ENCODE measurements around the gene NPTN.

DNA sequence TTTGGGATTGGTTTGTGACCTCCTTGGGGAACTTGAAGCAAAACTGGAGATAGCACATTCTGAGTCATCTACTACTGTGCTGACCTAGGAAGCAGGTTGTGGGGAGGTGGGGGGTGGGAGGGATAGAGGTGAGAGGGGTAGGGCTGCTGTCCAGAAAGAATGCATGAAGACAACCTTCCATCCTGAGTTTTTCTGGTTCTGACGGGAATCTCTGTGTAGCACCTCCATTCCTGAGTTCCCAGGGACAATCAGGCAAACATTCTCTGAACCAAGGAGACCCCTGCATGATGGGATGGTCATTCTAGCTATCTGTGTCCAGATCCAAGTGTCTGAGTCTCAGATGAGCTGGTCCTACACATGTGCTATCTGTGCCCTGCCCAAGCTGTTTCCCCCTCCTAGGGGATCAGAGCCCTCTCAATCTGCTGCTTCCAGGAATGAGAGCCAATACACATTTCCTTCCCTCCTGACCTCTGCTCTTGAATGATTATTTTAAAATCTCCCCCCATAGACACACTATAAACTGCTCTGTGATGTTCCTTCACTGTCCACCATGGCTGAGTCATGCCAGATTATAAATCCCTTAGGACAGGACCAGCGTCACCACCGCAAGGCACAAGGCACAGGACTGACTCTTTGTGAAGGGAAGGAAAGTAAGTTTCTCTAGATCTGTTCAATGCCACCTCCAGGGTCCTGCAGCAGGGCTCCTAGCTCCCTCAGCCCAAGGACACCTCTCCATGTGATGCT lies 48.8 kb upstream of the NPTN start:
- no peak for TF ChIP-seq RARB (CRISPR knock-in tag; IDR thresholded peaks at IDR 0.05)
- TF ChIP-seq ZFP3 (CRISPR knock-in tag; IDR thresholded peaks at IDR 0.05) = no peak
- TF ChIP-seq ESRRG (CRISPR knock-in tag; IDR thresholded peaks at IDR 0.05) = no peak
